ENCODE results near the gene BPIFB2.

Gene BPIFB2, protein sequence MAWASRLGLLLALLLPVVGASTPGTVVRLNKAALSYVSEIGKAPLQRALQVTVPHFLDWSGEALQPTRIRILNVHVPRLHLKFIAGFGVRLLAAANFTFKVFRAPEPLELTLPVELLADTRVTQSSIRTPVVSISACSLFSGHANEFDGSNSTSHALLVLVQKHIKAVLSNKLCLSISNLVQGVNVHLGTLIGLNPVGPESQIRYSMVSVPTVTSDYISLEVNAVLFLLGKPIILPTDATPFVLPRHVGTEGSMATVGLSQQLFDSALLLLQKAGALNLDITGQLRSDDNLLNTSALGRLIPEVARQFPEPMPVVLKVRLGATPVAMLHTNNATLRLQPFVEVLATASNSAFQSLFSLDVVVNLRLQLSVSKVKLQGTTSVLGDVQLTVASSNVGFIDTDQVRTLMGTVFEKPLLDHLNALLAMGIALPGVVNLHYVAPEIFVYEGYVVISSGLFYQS

DNA sequence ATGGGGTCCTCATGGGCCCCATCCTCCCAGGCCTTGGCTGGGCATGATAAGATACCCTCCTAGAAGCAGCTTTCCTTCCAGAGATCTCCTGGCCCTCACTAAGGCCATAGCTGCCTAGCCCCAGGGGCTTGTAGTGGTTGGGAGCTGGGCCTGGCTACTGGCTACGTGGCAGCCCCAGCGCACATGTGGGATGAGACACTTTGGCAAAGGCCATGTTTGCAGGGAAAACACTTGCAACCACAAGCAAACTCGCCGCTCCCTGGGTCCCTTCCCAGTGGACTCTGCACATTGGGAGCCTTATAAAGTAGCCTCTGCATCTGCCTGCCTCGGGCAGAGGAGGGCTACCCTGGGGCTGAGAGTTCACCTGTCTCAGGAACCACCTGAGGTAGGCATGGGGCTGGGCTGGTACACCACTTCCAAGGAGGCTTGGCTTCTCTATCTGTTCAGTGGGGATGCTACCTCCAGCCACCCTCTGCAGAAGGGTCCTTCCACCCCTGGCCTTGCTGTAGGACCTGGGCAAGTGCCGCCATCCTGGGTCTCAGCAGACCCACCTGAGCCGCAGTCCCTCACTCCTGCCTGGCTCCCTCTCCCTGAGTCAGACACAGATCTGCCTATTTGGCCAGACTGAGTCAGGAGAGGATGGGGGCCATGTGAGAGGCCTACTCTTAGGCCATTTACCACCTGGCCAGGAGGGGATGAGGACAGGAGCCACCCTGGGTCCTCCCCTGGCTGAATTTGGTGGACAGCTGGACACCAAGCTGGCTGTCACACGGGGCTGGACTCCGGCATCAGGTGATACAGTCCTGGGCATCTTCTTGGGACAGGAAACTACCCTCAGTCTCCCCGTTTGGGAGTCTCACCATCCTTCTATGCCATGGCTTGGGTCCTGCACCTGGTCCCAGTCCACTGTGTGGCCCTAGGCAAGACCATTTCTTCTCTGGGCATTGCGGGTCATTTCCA lies at the start of gene BPIFB2:
TSS of gene BPIFB2 (plus strand) at position 329 of the 960 bp plus-strand sequence. CDS start 871 bp downstream, outside the sequence.
- no peak for DNase-seq (ENCODE audit: low read depth, low spot score)
- POLR2A ChIA-PET = no interaction called here
- CTCF ChIA-PET = no interaction called here
- TF ChIP-seq, protein P1, sequence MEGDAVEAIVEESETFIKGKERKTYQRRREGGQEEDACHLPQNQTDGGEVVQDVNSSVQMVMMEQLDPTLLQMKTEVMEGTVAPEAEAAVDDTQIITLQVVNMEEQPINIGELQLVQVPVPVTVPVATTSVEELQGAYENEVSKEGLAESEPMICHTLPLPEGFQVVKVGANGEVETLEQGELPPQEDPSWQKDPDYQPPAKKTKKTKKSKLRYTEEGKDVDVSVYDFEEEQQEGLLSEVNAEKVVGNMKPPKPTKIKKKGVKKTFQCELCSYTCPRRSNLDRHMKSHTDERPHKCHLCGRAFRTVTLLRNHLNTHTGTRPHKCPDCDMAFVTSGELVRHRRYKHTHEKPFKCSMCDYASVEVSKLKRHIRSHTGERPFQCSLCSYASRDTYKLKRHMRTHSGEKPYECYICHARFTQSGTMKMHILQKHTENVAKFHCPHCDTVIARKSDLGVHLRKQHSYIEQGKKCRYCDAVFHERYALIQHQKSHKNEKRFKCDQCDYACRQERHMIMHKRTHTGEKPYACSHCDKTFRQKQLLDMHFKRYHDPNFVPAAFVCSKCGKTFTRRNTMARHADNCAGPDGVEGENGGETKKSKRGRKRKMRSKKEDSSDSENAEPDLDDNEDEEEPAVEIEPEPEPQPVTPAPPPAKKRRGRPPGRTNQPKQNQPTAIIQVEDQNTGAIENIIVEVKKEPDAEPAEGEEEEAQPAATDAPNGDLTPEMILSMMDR (IDR thresholded peaks at IDR 0.05; ENCODE audit: insufficient read depth, low read length, missing control alignments) = no peak
- H3K4me3 ChIP-seq (ENCODE audit: low read depth, low read length) = no peak within 1 kb of the TSS

DNA sequence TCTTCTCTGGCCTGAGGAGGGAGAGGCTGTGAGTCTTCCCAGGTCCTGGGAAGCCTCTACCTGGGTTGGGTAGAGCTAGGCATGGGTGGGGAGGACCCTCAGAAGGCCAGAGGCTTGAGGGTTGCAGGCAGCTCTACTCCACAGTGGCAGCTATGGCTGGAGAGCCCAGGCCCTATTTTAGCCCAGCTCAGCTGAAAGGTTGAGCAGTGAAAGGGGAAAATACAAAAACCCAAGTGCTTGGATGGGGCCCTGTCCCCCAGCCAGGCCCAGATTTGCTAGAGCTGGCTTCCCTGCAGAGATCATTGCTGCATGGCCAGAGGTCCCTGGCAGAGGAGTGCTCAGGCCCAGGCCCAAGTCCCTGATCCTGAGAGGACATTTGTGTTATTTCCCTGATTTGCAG lies 48.9 kb upstream of the BPIFB2 start:
- POLR2A ChIA-PET = no interaction called here
- DNase-seq (ENCODE audit: low read depth, low spot score) = no peak
- CTCF ChIA-PET = interaction anchor here (1.4 to 2.1 kb wide), 2 partner anchors 11 to 13 kb away, joined by 3 to 4 read pairs; no protein-coding TSS in a partner anchor
- H3K4me3 ChIP-seq (ENCODE audit: low read depth, low read length) = no peak overlapping the region
- TF ChIP-seq, protein P1 (IDR thresholded peaks at IDR 0.05; ENCODE audit: insufficient read depth, low read length, missing control alignments) = no peak

DNA sequence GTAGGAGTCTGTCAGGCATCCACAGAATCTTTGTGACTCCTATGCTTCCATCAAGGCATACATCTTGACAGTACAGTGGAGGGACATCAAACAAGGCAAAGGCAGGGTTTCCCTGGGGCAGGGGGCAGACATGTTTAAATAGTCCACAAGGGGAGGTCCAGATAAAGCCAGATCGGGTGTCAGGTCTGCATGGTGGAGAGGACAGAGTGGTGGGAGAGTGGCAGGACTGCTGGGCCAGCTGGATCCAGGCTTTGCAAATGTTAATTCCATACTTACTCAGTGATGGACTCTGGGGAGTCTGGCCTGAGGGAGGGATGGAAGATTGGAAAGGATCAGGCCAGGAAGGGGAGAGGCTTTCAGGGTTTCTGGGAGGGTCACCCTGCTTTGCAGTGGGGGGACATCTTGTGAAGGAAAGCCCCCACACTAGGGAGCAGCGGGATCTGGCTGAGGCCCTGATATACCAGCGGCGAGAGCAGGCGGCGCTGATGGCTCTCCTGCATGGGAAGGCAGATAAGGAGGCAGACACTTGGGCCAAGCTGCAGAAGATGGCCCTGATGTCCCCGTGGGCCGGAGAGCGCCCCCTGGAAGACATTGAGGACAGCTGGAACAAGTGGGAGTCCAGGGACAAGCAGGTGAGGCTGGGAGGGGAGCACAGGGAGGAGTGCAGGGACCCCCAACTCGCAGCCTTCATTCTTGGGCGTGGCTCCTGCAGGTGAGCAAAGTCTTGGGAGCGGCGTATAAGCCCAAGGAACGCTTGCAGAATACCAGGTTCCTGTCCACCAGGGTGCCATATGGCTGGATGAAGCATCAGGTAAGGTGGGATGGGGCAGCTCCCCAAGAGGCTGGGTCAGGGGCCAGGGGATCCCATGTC lies 47.9 kb upstream of the BPIFB2 start:
- ChIA-PET CTCF (interaction anchor here (1.0 kb wide), 1 partner anchor 22 kb away, joined by 3 read pairs; no protein-coding TSS in a partner anchor), POLR2A (no interaction called here)
- DNase-seq (ENCODE audit: low read depth, low spot score) = no peak
- TF ChIP-seq, protein P1 (IDR thresholded peaks at IDR 0.05; ENCODE audit: insufficient read depth, low read length, missing control alignments) = no peak
- H3K4me3 ChIP-seq (ENCODE audit: low read depth, low read length) = no peak overlapping the region

DNA sequence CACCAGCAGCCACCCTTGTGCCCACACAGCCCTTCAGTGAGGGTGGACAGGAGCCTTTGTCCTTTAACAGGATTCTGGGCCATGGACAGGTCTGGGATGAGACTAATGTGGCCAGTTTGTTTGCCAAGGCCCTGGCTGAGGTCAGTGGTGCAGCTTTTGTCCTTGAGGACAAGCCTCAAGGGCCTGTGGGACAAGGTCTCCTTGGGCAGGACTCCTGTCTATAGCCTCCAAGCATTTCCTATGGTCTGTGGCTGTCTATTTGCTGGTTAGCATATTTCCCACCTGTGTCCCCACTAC lies 47.3 kb upstream of the BPIFB2 start:
- ChIA-PET POLR2A (no interaction called here), CTCF (interaction anchor here (1.0 kb wide), 1 partner anchor 21 kb away, joined by 3 read pairs; no protein-coding TSS in a partner anchor)
- TF ChIP-seq, protein P1 (IDR thresholded peaks at IDR 0.05; ENCODE audit: insufficient read depth, low read length, missing control alignments) = no peak
- H3K4me3 ChIP-seq (ENCODE audit: low read depth, low read length) = no peak overlapping the region
- DNase-seq (ENCODE audit: low read depth, low spot score) = no peak

DNA sequence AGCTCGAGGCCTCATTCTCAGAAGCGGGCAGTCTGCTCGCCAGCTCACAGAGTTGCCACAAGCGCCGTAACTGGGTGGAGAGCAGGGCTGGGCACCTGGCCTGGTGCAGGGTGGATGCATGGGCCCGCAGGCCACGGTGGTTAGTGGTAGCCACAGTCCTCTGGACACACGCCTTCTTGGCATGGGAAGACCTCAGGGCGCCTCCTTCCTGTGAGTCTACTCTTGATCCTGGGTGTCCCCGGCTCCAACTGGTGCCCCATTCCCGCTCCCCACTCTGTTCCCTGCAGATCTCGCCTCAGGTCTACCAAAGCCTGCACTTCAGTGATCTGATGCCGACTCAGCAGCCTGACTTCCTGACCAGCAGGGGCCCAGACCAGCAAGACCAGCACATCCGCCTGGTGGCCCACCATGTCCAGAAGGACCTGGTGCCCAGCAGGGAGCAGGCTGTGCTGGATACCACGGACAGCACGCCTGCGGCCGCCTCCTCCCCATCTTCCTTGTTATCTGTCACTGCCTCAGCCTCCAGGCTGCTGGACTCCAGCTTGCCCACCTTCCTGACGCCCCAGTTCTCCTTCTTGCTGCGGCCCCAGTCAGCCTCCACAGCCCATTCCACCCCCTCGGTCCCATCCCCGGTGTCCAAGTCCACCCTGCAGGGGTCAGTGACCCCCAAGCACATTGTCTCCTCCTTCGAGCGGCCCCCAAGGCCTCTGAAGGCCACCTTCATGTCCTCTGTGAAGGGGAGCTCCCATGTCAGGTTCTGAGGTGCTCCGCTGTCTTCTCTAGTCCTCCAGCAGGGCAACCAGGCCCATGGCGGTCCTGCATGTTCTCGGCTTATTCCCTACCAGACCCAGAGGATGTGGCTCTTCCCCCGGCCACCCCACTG lies 46.4 kb upstream of the BPIFB2 start:
- no peak for DNase-seq (ENCODE audit: low read depth, low spot score)
- TF ChIP-seq, protein P1 (IDR thresholded peaks at IDR 0.05; ENCODE audit: insufficient read depth, low read length, missing control alignments) = no peak
- ChIA-PET POLR2A (no interaction called here), CTCF (interaction anchor here (1.0 kb wide), 1 partner anchor 20 kb away, joined by 3 read pairs; no protein-coding TSS in a partner anchor)
- no peak overlapping the region for H3K4me3 ChIP-seq (ENCODE audit: low read depth, low read length)

Data from AG04449 (cell line).